ENCODE measurements around the gene NEGR1. TPM values are rescaled to one million over a fixed set of nuclear protein-coding genes. Genes with fewer than 3 reads are reported as not detected.
A peak's percentile ranks its signal among the peaks of the same experiment; 100 is the strongest.

The NEGR1 gene
- total RNA-seq, 6 donors from 2014 or later = 3.1 to 14.7 (median 8.9) TPM

GRCh38 chr1:71522721-71523120 lies 759.6 kb downstream of the NEGR1 start:
- Histone ChIP-seq H3K27me3 (no peaks in the 10 kb centered on the region), H3K36me3 (no peaks in the 10 kb centered on the region), H3K27ac (no peak overlapping the region), H3K4me3 (no peak overlapping the region), H3K9me3 (no peaks in the 10 kb centered on the region), H3K4me1 (no peaks in the 10 kb centered on the region)
- no peak for DNase-seq
- ATAC-seq (ENCODE audit: low FRiP score in 2 of 2) = no peak
- TF ChIP-seq, protein P1, sequence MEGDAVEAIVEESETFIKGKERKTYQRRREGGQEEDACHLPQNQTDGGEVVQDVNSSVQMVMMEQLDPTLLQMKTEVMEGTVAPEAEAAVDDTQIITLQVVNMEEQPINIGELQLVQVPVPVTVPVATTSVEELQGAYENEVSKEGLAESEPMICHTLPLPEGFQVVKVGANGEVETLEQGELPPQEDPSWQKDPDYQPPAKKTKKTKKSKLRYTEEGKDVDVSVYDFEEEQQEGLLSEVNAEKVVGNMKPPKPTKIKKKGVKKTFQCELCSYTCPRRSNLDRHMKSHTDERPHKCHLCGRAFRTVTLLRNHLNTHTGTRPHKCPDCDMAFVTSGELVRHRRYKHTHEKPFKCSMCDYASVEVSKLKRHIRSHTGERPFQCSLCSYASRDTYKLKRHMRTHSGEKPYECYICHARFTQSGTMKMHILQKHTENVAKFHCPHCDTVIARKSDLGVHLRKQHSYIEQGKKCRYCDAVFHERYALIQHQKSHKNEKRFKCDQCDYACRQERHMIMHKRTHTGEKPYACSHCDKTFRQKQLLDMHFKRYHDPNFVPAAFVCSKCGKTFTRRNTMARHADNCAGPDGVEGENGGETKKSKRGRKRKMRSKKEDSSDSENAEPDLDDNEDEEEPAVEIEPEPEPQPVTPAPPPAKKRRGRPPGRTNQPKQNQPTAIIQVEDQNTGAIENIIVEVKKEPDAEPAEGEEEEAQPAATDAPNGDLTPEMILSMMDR (IDR thresholded peaks at IDR 0.05) = no peak
- no peak for TF ChIP-seq EP300 (IDR thresholded peaks at IDR 0.05)
- no peak for TF ChIP-seq POLR2AphosphoS5 (IDR thresholded peaks at IDR 0.05)
- TF ChIP-seq POLR2A (IDR thresholded peaks at IDR 0.05) = no peak
- WGBS, 2 donors = 69 to 70% methylated on average over 3 of the region's 3 CpGs

- no peak overlapping the region for H3K27ac ChIP-seq
- no peaks in the 10 kb centered on the region for H3K27me3 ChIP-seq
- no peaks in the 10 kb centered on the region for H3K36me3 ChIP-seq
- H3K4me3 ChIP-seq = no peak overlapping the region
- DNase-seq (peak in 1 of 2 donors; percentile 47), ATAC-seq (ENCODE audit: low FRiP score in 2 of 2) (peak in 1 of 2 donors; percentile 57)
- WGBS, 2 donors = 83 to 97% methylated on average over 1 of the region's 1 CpG
- no peaks in the 10 kb centered on the region for H3K9me3 ChIP-seq
- no peaks in the 10 kb centered on the region for H3K4me1 ChIP-seq
- TF ChIP-seq, protein P1 (IDR thresholded peaks at IDR 0.05) = peak in 5 of 6 experiments; percentile 32 to 56 (median 52)
- TF ChIP-seq POLR2AphosphoS5 (IDR thresholded peaks at IDR 0.05) = no peak
Observed at GRCh38 chr1:71521655-71522264, 760.6 kb downstream of the NEGR1 start.

- ATAC-seq (ENCODE audit: low FRiP score in 2 of 2) (no peak), DNase-seq (no peak)
- no peak overlapping the region for H3K27ac ChIP-seq
- H3K4me3 ChIP-seq = no peak overlapping the region
- TF ChIP-seq POLR2AphosphoS5 (IDR thresholded peaks at IDR 0.05) (no peak), POLR2A (IDR thresholded peaks at IDR 0.05) (no peak), EP300 (IDR thresholded peaks at IDR 0.05) (no peak)
- TF ChIP-seq, protein P1 (IDR thresholded peaks at IDR 0.05) = no peak
- H3K36me3 ChIP-seq = no peaks in the 10 kb centered on the region
- no peaks in the 10 kb centered on the region for H3K27me3 ChIP-seq
- H3K9me3 ChIP-seq = no peaks in the 10 kb centered on the region
- H3K4me1 ChIP-seq = peaks cover 0 to 4% (median 0%) of the 10 kb centered on the region in 4 donors
Observed at GRCh38 chr1:71511505-71511904, 770.8 kb downstream of the NEGR1 start.

DNA sequence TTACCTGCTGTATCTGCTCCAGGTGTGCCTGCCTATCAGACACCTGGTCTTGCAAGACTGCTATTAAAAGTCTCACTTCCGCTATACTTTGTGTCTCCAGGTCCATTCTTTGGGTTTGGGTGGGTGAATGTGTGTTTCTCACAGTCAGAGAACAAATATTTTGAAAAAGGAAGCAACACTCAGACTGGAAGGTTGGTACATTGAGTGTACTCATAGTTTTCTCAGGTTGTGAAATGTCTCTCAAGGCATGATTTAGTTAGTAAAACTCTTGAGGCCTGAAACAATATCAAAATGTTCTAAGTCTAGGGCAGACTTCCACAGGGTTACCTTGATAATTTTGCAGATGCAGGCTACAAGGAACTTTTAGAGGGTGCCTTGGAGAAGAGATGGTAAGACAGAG lies 771.6 kb downstream of the NEGR1 start:
- TF ChIP-seq POLR2A (IDR thresholded peaks at IDR 0.05) = no peak
- TF ChIP-seq POLR2AphosphoS5 (IDR thresholded peaks at IDR 0.05) = no peak
- no peak overlapping the region for H3K4me3 ChIP-seq
- ATAC-seq (ENCODE audit: low FRiP score in 2 of 2) (no peak), DNase-seq (no peak)
- H3K4me1 ChIP-seq = peaks cover 0 to 4% (median 0%) of the 10 kb centered on the region in 4 donors
- no peaks in the 10 kb centered on the region for H3K9me3 ChIP-seq
- H3K27ac ChIP-seq = peak overlapping the region in 1 of 4 donors; percentile 26
- H3K27me3 ChIP-seq = no peaks in the 10 kb centered on the region
- no peaks in the 10 kb centered on the region for H3K36me3 ChIP-seq
- WGBS, 2 donors = 59 to 64% methylated on average over 1 of the region's 1 CpG

- DNase-seq = no peak
- H3K27ac ChIP-seq = no peak overlapping the region
- WGBS, 2 donors = 76 to 87% methylated on average over 3 to 4 of the region's 4 CpGs
- ATAC-seq (ENCODE audit: low FRiP score in 2 of 2) = no peak
- H3K9me3 ChIP-seq = no peaks in the 10 kb centered on the region
- TF ChIP-seq, protein P1 (IDR thresholded peaks at IDR 0.05) = no peak
- no peak for TF ChIP-seq EP300 (IDR thresholded peaks at IDR 0.05)
- no peak for TF ChIP-seq POLR2A (IDR thresholded peaks at IDR 0.05)
- no peak for TF ChIP-seq POLR2AphosphoS5 (IDR thresholded peaks at IDR 0.05)
- no peak overlapping the region for H3K4me3 ChIP-seq
- no peaks in the 10 kb centered on the region for H3K36me3 ChIP-seq
- peaks cover 0 to 4% (median 0%) of the 10 kb centered on the region in 4 donors for H3K4me1 ChIP-seq
- H3K27me3 ChIP-seq = no peaks in the 10 kb centered on the region
Observed at GRCh38 chr1:71509051-71509595, 773.2 kb downstream of the NEGR1 start.

All from upper lobe of left lung (tissue), 6 donors.